ENCODE measurements around the gene MTAP.

DNA sequence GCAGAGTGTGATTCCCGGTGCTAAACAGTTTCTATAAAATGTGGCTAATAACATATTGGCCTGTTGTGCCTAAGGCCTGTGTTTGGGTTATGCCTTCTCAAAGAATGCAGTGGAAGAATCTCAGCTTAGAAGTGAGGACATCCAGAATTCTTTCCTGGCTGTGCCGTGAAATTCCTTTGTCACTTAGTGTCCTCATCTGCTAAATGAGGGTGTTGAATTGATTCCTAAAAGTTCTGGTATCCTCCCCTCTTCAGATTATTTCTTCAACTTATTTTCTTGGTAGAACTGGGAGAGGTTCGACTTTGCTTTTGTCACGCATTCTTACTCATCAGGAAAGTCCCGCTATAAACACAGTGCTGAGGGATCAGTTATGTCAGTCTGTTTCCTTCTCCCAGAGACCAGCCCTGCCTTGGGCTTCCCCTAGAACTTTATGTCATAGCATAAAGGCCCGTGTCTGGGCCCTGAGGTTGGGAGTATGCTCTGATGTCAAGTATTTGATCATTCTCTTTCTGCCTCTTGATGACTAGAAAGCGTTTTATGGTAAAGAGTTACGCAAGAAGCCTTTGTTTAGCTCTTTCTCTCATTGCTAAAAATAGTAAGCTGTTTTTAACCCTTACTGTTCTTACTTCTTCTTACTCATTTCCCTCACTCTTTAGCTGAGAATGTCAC, 29.5 kb downstream of the MTAP start:
- TF ChIP-seq, protein P1, sequence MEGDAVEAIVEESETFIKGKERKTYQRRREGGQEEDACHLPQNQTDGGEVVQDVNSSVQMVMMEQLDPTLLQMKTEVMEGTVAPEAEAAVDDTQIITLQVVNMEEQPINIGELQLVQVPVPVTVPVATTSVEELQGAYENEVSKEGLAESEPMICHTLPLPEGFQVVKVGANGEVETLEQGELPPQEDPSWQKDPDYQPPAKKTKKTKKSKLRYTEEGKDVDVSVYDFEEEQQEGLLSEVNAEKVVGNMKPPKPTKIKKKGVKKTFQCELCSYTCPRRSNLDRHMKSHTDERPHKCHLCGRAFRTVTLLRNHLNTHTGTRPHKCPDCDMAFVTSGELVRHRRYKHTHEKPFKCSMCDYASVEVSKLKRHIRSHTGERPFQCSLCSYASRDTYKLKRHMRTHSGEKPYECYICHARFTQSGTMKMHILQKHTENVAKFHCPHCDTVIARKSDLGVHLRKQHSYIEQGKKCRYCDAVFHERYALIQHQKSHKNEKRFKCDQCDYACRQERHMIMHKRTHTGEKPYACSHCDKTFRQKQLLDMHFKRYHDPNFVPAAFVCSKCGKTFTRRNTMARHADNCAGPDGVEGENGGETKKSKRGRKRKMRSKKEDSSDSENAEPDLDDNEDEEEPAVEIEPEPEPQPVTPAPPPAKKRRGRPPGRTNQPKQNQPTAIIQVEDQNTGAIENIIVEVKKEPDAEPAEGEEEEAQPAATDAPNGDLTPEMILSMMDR (IDR thresholded peaks at IDR 0.05): no peak
- TF ChIP-seq POLR2A (IDR thresholded peaks at IDR 0.05): no peak
